HFFc6 (cell line): ENCODE results near the gene FAM222A. TPM values are rescaled to one million over a fixed set of nuclear protein-coding genes. Genes with fewer than 3 reads are reported as not detected.

Experiments used
- DNase-seq: peaks from one replicate; pipeline ENCODE4 v3.0.0-alpha.2; 2018
- H3K27ac Mint-ChIP-seq: 2 replicates; pipeline ENCODE4 v1.8.0; 2020; ENCODE audit warnings: mild to moderate bottlenecking, mixed read lengths
- H3K27me3 Mint-ChIP-seq: 2 replicates; pipeline ENCODE4 v1.8.0; 2021; ENCODE audit warnings: mild to moderate bottlenecking, moderate library complexity, mixed read lengths; ENCODE audit not compliant: insufficient read depth
- H3K36me3 Mint-ChIP-seq: 2 replicates; pipeline ENCODE4 v1.8.0; 2021; ENCODE audit warnings: low read depth, mixed read lengths
- H3K4me1 Mint-ChIP-seq: 2 replicates; pipeline ENCODE4 v1.8.0; 2020; ENCODE audit warnings: low read depth, mixed read lengths
- H3K4me3 Mint-ChIP-seq: 2 replicates; pipeline ENCODE4 v1.8.0; 2020; ENCODE audit warnings: mild to moderate bottlenecking, moderate library complexity, mixed read lengths
- H3K9me3 Mint-ChIP-seq: 2 replicates; pipeline ENCODE4 v1.8.0; 2020; ENCODE audit warnings: mild to moderate bottlenecking, mixed read lengths
- CTCF ChIP-seq: fragments of 200-600 bp; sonication (generic); IDR thresholded peaks from 2 replicates; pipeline ENCODE4 v1.5.0; 2021; ENCODE audit warnings: antibody characterized with exemption, mild to moderate bottlenecking
- total RNA-seq, 6 experiments: library from RNA; stranded (reverse); fragmentation: NEBNext Ultra II Directional; extraction: Animal tissue kit (Norgen Biotek cat#: 25700); gene quantifications; 2 replicates in 1 of 6; 3 replicates in 5 of 6; pipeline ENCODE4 v1.2.3, GENCODE V29; 2021

FAM222A gene
- total RNA-seq, 6 experiments from 2014 or later, result 0.46 to 0.65 (median 0.64) TPM

- DNase-seq, result no peak
- peaks cover 22% of the 10 kb centered on the region for H3K27me3 Mint-ChIP-seq
- no peaks in the 10 kb centered on the region for H3K4me1 Mint-ChIP-seq
- H3K9me3 Mint-ChIP-seq, result peaks cover 24% of the 10 kb centered on the region
- TF ChIP-seq CTCF, result no peak
- H3K4me3 Mint-ChIP-seq, result no peak overlapping the region
- H3K36me3 Mint-ChIP-seq, result peaks cover 19% of the 10 kb centered on the region
- no peak overlapping the region for H3K27ac Mint-ChIP-seq
Observed at GRCh38 chr12:109758426-109759420, 45.1 kb downstream of the FAM222A start.

- peaks cover 19% of the 10 kb centered on the region for H3K36me3 Mint-ChIP-seq
- peaks cover 24% of the 10 kb centered on the region for H3K27me3 Mint-ChIP-seq
- no peak for TF ChIP-seq CTCF
- H3K4me1 Mint-ChIP-seq, result no peaks in the 10 kb centered on the region
- H3K27ac Mint-ChIP-seq, result no peak overlapping the region
- H3K9me3 Mint-ChIP-seq, result peaks cover 24% of the 10 kb centered on the region
- no peak for DNase-seq
- H3K4me3 Mint-ChIP-seq, result no peak overlapping the region
Observed at GRCh38 chr12:109759595-109759994, 46.0 kb downstream of the FAM222A start.

- no peak for TF ChIP-seq CTCF
- H3K4me3 Mint-ChIP-seq, result no peak overlapping the region
- H3K4me1 Mint-ChIP-seq, result no peaks in the 10 kb centered on the region
- DNase-seq, result no peak
- H3K36me3 Mint-ChIP-seq, result peaks cover 19% of the 10 kb centered on the region
- H3K27me3 Mint-ChIP-seq, result peaks cover 22% of the 10 kb centered on the region
- peaks cover 24% of the 10 kb centered on the region for H3K9me3 Mint-ChIP-seq
- no peak overlapping the region for H3K27ac Mint-ChIP-seq
Observed at GRCh38 chr12:109760031-109760929, 46.7 kb downstream of the FAM222A start.

- H3K4me1 Mint-ChIP-seq, result no peaks in the 10 kb centered on the region
- no peak for TF ChIP-seq CTCF
- H3K27me3 Mint-ChIP-seq, result peaks cover 20% of the 10 kb centered on the region
- no peak overlapping the region for H3K27ac Mint-ChIP-seq
- peaks cover 15% of the 10 kb centered on the region for H3K9me3 Mint-ChIP-seq
- no peak for DNase-seq
- H3K36me3 Mint-ChIP-seq, result peaks cover 11% of the 10 kb centered on the region
- no peak overlapping the region for H3K4me3 Mint-ChIP-seq
Observed at GRCh38 chr12:109760930-109761921, 47.6 kb downstream of the FAM222A start.
